MM.1S (cell line): Measurements from ENCODE around the gene MTHFD1L.
A peak's percentile ranks its signal among the peaks of the same experiment; 100 is the strongest.

Experiments used
- DNase-seq: peaks from one replicate; pipeline ENCODE4 v3.0.0-alpha.2; 2015
- H2AFZ ChIP-seq: fragments of 300-600 bp; sonication (generic); 2 replicates; pipeline ENCODE4 v1.6.0; 2016; ENCODE audit warnings: antibody characterized with exemption, low read length
- H3F3A ChIP-seq: fragments of 300-600 bp; sonication (generic); 2 replicates; pipeline ENCODE4 v1.6.1; 2016; ENCODE audit warnings: mild to moderate bottlenecking, antibody characterized with exemption, low read length, moderate library complexity, mixed read lengths; ENCODE audit not compliant: insufficient read depth
- H3K27ac ChIP-seq: fragments of 300-600 bp; sonication (generic); 2 replicates; pipeline ENCODE4 v1.5.1; 2016; ENCODE audit warnings: mild to moderate bottlenecking, low read length
- H3K27me3 ChIP-seq: fragments of 300-600 bp; sonication (generic); replicated peaks from 2 replicates; pipeline ENCODE4 v1.6.0; 2016; ENCODE audit warnings: low read length; ENCODE audit not compliant: insufficient read depth
- H3K36me3 ChIP-seq: fragments of 300-600 bp; sonication (generic); replicated peaks from 2 replicates; pipeline ENCODE4 v1.6.1; 2016; ENCODE audit warnings: mild to moderate bottlenecking, low read length, mixed read lengths; ENCODE audit not compliant: insufficient read depth
- H3K4me1 ChIP-seq: fragments of 300-600 bp; sonication (generic); 2 replicates; pipeline ENCODE4 v1.6.1; 2016; ENCODE audit warnings: low read length, mixed read lengths
- H3K4me2 ChIP-seq: fragments of 300-600 bp; sonication (generic); 2 replicates; pipeline ENCODE4 v1.6.0; 2016; ENCODE audit warnings: low read depth, low read length
- H3K4me3 ChIP-seq: fragments of 300-600 bp; sonication (generic); 2 replicates; pipeline ENCODE4 v1.5.1; 2016; ENCODE audit warnings: low read length, mixed read lengths
- H3K79me2 ChIP-seq: fragments of 300-600 bp; sonication (generic); 2 replicates; pipeline ENCODE4 v1.6.1; 2016; ENCODE audit warnings: mixed run types, low read length, mixed read lengths
- H3K9ac ChIP-seq: fragments of 300-600 bp; sonication (generic); 2 replicates; pipeline ENCODE4 v1.6.1; 2016; ENCODE audit warnings: low read length, mixed read lengths
- H3K9me2 ChIP-seq: fragments of 300-600 bp; sonication (generic); replicated peaks from 2 replicates; pipeline ENCODE4 v1.6.1; 2016; ENCODE audit warnings: mild to moderate bottlenecking, low read length, mixed read lengths; ENCODE audit not compliant: insufficient read depth
- H3K9me3 ChIP-seq: fragments of 300-600 bp; sonication (generic); replicated peaks from 2 replicates; pipeline ENCODE4 v1.6.1; 2016; ENCODE audit warnings: mild to moderate bottlenecking, low read length, mixed read lengths; ENCODE audit not compliant: insufficient read depth
- H4K20me1 ChIP-seq: fragments of 300-600 bp; sonication (generic); 2 replicates; pipeline ENCODE4 v1.6.1; 2016; ENCODE audit warnings: mild to moderate bottlenecking, low read length, moderate library complexity, mixed read lengths; ENCODE audit not compliant: insufficient read depth
- EZH2 ChIP-seq: fragments of 300-600 bp; sonication (generic); optimal IDR thresholded peaks from 2 replicates; pipeline ENCODE3; 2017; ENCODE audit warnings: low read depth, mild to moderate bottlenecking, antibody characterized with exemption, low read length, mixed read lengths
- EZH2phosphoT487 ChIP-seq: fragments of 300-600 bp; sonication (generic); IDR thresholded peaks from 2 replicates; pipeline ENCODE4 v1.6.1; 2018; ENCODE audit warnings: antibody characterized with exemption, low read length
- TF ChIP-seq, protein P1 (sequence below): fragments of 300-600 bp; sonication (generic); IDR thresholded peaks from 2 replicates; pipeline ENCODE4 v1.5.1; 2016; ENCODE audit warnings: antibody characterized with exemption, low read length, mixed read lengths

MTHFD1L gene

DNA sequence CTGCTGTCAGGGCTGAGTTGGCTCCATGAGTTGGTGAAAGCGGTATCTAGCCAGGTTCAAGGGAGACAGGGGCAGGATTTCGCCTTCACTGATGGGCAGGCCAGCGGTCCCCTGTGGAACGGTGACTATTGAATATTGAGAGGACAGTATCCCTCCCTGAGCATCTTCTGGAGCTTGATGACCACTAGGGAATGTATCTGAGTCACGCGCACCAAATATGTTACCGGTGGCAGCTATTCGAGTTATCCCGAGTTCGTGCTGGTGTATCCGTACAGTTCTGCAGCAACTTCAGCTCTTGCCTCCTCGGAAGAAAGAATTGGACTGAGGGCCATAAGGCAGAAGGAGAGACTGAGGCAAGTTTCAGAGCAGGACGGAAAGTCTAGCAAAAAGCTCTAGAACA is 24.8 kb downstream of the MTHFD1L start:
- no peak for DNase-seq
- Histone ChIP-seq H3K4me2 (no peak overlapping the region), H3K9me3 (no peaks in the 10 kb centered on the region), H3K79me2 (no peaks in the 10 kb centered on the region), H3K36me3 (no peaks in the 10 kb centered on the region), H3K4me1 (0 out of 2 replicates have a peak, but pooled peaks cover 5% of the 10 kb centered on the region), H3K9me2 (no peaks in the 10 kb centered on the region), H3K27me3 (no peaks in the 10 kb centered on the region), H2AFZ (no peak overlapping the region), H3K9ac (no peak overlapping the region), H4K20me1 (no peaks in the 10 kb centered on the region), H3K4me3 (no peak overlapping the region), H3K27ac (no peak overlapping the region), H3F3A (no peaks in the 10 kb centered on the region)
- TF ChIP-seq EZH2phosphoT487 (no peak), EZH2 (no peak)
- TF ChIP-seq, protein P1, sequence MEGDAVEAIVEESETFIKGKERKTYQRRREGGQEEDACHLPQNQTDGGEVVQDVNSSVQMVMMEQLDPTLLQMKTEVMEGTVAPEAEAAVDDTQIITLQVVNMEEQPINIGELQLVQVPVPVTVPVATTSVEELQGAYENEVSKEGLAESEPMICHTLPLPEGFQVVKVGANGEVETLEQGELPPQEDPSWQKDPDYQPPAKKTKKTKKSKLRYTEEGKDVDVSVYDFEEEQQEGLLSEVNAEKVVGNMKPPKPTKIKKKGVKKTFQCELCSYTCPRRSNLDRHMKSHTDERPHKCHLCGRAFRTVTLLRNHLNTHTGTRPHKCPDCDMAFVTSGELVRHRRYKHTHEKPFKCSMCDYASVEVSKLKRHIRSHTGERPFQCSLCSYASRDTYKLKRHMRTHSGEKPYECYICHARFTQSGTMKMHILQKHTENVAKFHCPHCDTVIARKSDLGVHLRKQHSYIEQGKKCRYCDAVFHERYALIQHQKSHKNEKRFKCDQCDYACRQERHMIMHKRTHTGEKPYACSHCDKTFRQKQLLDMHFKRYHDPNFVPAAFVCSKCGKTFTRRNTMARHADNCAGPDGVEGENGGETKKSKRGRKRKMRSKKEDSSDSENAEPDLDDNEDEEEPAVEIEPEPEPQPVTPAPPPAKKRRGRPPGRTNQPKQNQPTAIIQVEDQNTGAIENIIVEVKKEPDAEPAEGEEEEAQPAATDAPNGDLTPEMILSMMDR = no peak

DNA sequence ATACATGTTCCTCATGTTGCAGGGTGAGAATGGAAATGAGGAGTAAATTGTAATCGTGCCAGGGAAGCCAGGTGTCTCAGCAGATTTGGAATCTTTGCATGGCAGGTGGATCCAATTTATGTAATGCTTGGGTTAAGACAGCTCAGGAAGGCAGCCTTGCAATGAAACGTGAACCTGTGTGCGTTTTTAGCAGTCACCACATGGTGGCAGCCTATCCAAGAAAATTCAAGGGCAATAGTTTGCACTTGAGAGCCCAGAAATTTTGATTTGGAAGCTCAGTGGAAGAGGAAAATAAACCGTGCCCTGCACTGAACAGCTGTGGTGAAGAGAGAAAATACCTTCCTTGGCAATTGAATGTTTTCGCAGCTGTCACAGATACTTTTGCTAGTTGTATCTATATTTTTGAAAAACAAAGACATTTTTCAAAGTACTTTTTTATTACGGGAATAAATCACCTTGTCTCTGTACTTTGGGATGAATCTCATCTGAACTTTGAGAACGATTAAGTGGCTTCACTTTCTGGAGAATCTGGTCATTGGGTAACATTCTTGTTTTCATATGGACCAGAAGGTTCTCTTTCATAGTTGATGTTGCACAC is 26.5 kb downstream of the MTHFD1L start:
- H3K27me3 ChIP-seq = no peaks in the 10 kb centered on the region

DNA sequence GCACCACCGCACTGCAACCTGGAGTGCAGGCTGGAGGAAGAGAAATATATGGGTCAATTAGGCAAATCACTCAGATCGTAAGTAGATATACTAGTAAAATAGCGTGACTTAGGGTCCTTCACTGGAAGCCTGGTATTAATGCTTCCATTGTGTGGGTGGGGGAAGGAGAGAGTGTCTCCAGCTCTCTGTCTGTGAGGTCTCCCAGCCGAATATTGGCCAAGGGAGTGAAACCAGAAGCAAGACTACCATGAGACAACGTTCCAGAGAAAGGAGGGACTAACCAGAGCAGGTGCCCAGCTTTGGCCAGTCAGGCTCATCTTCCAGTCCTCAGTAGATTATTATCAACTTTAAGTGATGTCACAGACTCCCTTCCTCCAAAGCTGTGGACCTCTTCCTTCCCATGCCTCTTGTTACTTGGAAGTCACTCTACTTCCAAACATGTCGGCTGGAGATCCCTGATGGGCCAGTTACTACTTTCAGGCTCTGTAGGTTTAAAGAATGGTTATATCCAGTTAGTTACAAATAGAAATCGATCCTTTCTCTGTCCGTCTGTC is 28.8 kb downstream of the MTHFD1L start:
- H2AFZ ChIP-seq = no peak overlapping the region
- H4K20me1 ChIP-seq = no peaks in the 10 kb centered on the region
- H3K9me2 ChIP-seq = no peaks in the 10 kb centered on the region
- no peak overlapping the region for H3K4me3 ChIP-seq
- peak overlapping the region; percentile 29; the same call in 1 of the 2 replicates for H3K4me2 ChIP-seq
- no peaks in the 10 kb centered on the region for H3K9me3 ChIP-seq
- peaks cover 14% of the 10 kb centered on the region for H3K4me1 ChIP-seq
- no peaks in the 10 kb centered on the region for H3F3A ChIP-seq
- no peak overlapping the region for H3K27ac ChIP-seq
- TF ChIP-seq, protein P1 = no peak
- TF ChIP-seq EZH2 (no peak), EZH2phosphoT487 (no peak)
- no peaks in the 10 kb centered on the region for H3K27me3 ChIP-seq
- no peak overlapping the region for H3K9ac ChIP-seq
- H3K79me2 ChIP-seq = no peaks in the 10 kb centered on the region
- no peaks in the 10 kb centered on the region for H3K36me3 ChIP-seq
- no peak for DNase-seq

More for the DNA sequence above, 26.5 kb downstream of the MTHFD1L start:
- Histone ChIP-seq H2AFZ (no peak overlapping the region), H3K4me1 (peaks cover 10% of the 10 kb centered on the region), H3F3A (no peaks in the 10 kb centered on the region), H3K4me2 (no peak overlapping the region), H3K27ac (no peak overlapping the region), H3K9ac (no peak overlapping the region), H3K79me2 (no peaks in the 10 kb centered on the region), H3K9me3 (no peaks in the 10 kb centered on the region), H3K4me3 (no peak overlapping the region), H3K36me3 (no peaks in the 10 kb centered on the region), H4K20me1 (no peaks in the 10 kb centered on the region), H3K9me2 (no peaks in the 10 kb centered on the region)
- peak; percentile 48 for DNase-seq
- TF ChIP-seq, protein P1 = peak; percentile 52
- TF ChIP-seq EZH2phosphoT487 = no peak
- no peak for TF ChIP-seq EZH2
